ENCODE data around the gene ALG9.

- no peak for TF ChIP-seq CTCF (IDR thresholded peaks at IDR 0.05 in 4 of 5, conservative IDR thresholded peaks at IDR 0.05 in 1 of 5)
- TF ChIP-seq POLR2A (IDR thresholded peaks at IDR 0.05): no peak
These were observed 134.5 kb downstream of the ALG9 start for GRCh38 chr11:111736621-111737443.
